GM18505 (cell line): Measurements from ENCODE around the gene DLEC1.

Experiments used
- ATAC-seq: cut with Tn5 transposase; IDR thresholded peaks from one replicate; pipeline ENCODE4 v1.9.1; 2021; ENCODE audit not compliant: unreplicated experiment
- POLR2A ChIP-seq: IDR thresholded peaks from 4 replicates; pipeline ENCODE4 v1.6.1; 2011; ENCODE audit warnings: borderline replicate concordance; ENCODE audit not compliant: insufficient read depth, insufficient read length; ENCODE audit errors: extremely low read depth

Gene DLEC1

GRCh38 chr3:38141173-38141951 lies 102.4 kb downstream of the DLEC1 start:
- no peak for ATAC-seq
- TF ChIP-seq POLR2A: no peak

GRCh38 chr3:38141952-38142273 lies 102.9 kb downstream of the DLEC1 start:
- TF ChIP-seq POLR2A: no peak
- ATAC-seq: no peak

GRCh38 chr3:38142959-38143358 lies 104.0 kb downstream of the DLEC1 start:
- no peak for TF ChIP-seq POLR2A
- ATAC-seq: no peak

GRCh38 chr3:38143511-38143910 lies 104.5 kb downstream of the DLEC1 start:
- no peak for TF ChIP-seq POLR2A
- no peak for ATAC-seq

GRCh38 chr3:38146504-38146903 lies 107.5 kb downstream of the DLEC1 start:
- no peak for TF ChIP-seq POLR2A
- ATAC-seq: no peak

GRCh38 chr3:38147421-38147820 lies 108.4 kb downstream of the DLEC1 start:
- ATAC-seq: no peak
- no peak for TF ChIP-seq POLR2A

GRCh38 chr3:38148311-38148882 lies 109.4 kb downstream of the DLEC1 start:
- no peak for TF ChIP-seq POLR2A
- ATAC-seq: no peak

- no peak for ATAC-seq
- no peak for TF ChIP-seq POLR2A
Observed at GRCh38 chr3:38149708-38150107, 110.7 kb downstream of the DLEC1 start.

GRCh38 chr3:38150780-38151528 lies 111.9 kb downstream of the DLEC1 start:
- TF ChIP-seq POLR2A: no peak
- ATAC-seq: no peak

GRCh38 chr3:38151667-38152265 lies 112.8 kb downstream of the DLEC1 start:
- no peak for ATAC-seq
- no peak for TF ChIP-seq POLR2A

- no peak for ATAC-seq
- no peak for TF ChIP-seq POLR2A
Observed at GRCh38 chr3:38152609-38153008, 113.6 kb downstream of the DLEC1 start.

GRCh38 chr3:38153221-38153620 lies 114.2 kb downstream of the DLEC1 start:
- ATAC-seq: no peak
- TF ChIP-seq POLR2A: no peak

- no peak for ATAC-seq
- TF ChIP-seq POLR2A: no peak
Observed at GRCh38 chr3:38154033-38154494, 115.1 kb downstream of the DLEC1 start.
